Uterus (tissue), 4 donors: ENCODE results near the gene GAPDHS. TPM values are rescaled to one million over a fixed set of nuclear protein-coding genes. Genes with fewer than 3 reads are reported as not detected.

Experiments
- DNase-seq, 2 donors: peaks; one replicate each; pipeline ENCODE4 v3.0.0-alpha.2; 2019 to 2020
- H3K27ac ChIP-seq, 2 donors: fragments of 200-600 bp; sonication (generic); 1 replicate in 1 of 2; 2 replicates in 1 of 2; pipeline ENCODE4 v1.5.1; 2016 to 2018
- H3K27me3 ChIP-seq, 2 donors: fragments of 200-600 bp; sonication (generic); one replicate each; pipeline ENCODE4 v1.5.1; 2018 to 2019; ENCODE audit warnings: control low read depth in 1 of 2
- H3K36me3 ChIP-seq, 2 donors: fragments of 200-600 bp; sonication (generic); one replicate each; pipeline ENCODE4 v1.5.1; 2019; ENCODE audit warnings: control low read depth in 1 of 2
- H3K4me1 ChIP-seq, 2 donors: fragments of 200-600 bp; sonication (generic); one replicate each; pipeline ENCODE4 v1.5.1; 2018 to 2019; ENCODE audit warnings: control low read depth in 1 of 2
- H3K4me3 ChIP-seq, 2 donors: fragments of 200-600 bp; sonication (generic); 1 replicate in 1 of 2; 2 replicates in 1 of 2; pipeline ENCODE4 v1.5.1; 2018 to 2019; ENCODE audit warnings: mild to moderate bottlenecking in 1 of 2
- H3K9me3 ChIP-seq, 2 donors: fragments of 200-600 bp; sonication (generic); one replicate each; pipeline ENCODE4 v1.5.1; 2019; ENCODE audit warnings: control low read depth in 1 of 2
- CTCF ChIP-seq, 4 experiments: fragments of 200-600 bp in 2 of 4; fragments of 450-650 bp in 2 of 4; sonication (generic) in 2 of 4; IDR thresholded peaks; one replicate each; pipeline ENCODE4 v1.5.1; 2016 to 2019; ENCODE audit warnings: antibody characterized with exemption in 4 of 4, mild to moderate bottlenecking in 2 of 4, moderate library complexity in 1 of 4
- POLR2A ChIP-seq, 2 donors: fragments of 450-650 bp; IDR thresholded peaks; one replicate each; pipeline ENCODE4 v1.6.1; 2016; ENCODE audit warnings: antibody characterized with exemption in 2 of 2, mild to moderate bottlenecking in 1 of 2, moderate library complexity in 1 of 2
- intact Hi-C: fragments of 100-400 bp; cut with DNase I; formaldehyde crosslinking; loops from one replicate; pipeline ENCODE4 v1.15.1; 2023; ENCODE audit warnings: low total_unique reads
- total RNA-seq, 4 donors: library from RNA; depleted of rRNA in 3 of 4; stranded (reverse); fragments of >200 nt in 3 of 4; gene quantifications; one replicate each; pipeline versions ENCODE4 v1.1.0 to v1.2.4, GENCODE V29; 2014 to 2023
- donor health status: DM: yes; HTN: yes; CAD: no.

The GAPDHS gene
- total RNA-seq, 4 donors from 2014 or later: not detected

- Histone ChIP-seq H3K27me3 (peaks cover 11 to 15% of the 10 kb centered on the region in 2 donors), H3K4me1 (peaks cover 0 to 3% of the 10 kb centered on the region in 2 donors), H3K4me3 (no peak overlapping the region), H3K27ac (no peak overlapping the region), H3K36me3 (no peaks in the 10 kb centered on the region), H3K9me3 (no peaks in the 10 kb centered on the region)
- no peak for DNase-seq
- TF ChIP-seq POLR2A (IDR thresholded peaks at IDR 0.05): no peak
- no peak for TF ChIP-seq CTCF (IDR thresholded peaks at IDR 0.05)
- intact Hi-C loops: no loop called here
Observed at GRCh38 chr19:35559781-35560180, 26.5 kb downstream of the GAPDHS start.

GRCh38 chr19:35560271-35560670 is 27.0 kb downstream of the GAPDHS start:
- Histone ChIP-seq H3K4me3 (no peak overlapping the region), H3K27me3 (peaks cover 11 to 15% of the 10 kb centered on the region in 2 donors), H3K27ac (no peak overlapping the region), H3K9me3 (no peaks in the 10 kb centered on the region), H3K4me1 (peaks cover 0 to 3% of the 10 kb centered on the region in 2 donors), H3K36me3 (no peaks in the 10 kb centered on the region)
- intact Hi-C loops: no loop called here
- TF ChIP-seq POLR2A (IDR thresholded peaks at IDR 0.05): no peak
- TF ChIP-seq CTCF (IDR thresholded peaks at IDR 0.05): no peak
- no peak for DNase-seq

DNA sequence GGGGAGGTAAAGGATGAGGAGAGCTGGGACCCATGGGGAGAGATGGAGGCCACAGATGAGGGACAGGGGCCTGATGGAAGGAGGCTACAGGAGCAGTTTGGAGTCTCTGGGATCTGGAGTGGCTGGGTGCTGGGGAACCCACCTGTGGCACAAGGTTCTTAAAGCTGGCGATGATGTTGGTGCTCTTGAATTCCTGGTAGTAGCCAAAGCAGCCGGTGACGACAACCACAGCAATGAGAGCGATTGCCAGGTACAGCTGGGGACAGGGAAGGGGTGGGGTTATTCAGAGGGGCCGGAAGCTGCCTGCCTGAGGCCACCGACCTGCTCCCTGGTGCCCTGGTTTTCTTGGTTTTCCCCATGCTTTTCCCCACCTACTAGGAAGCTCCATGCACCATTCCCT is 27.4 kb downstream of the GAPDHS start:
- DNase-seq: no peak
- peaks cover 0 to 3% of the 10 kb centered on the region in 2 donors for H3K4me1 ChIP-seq
- H3K4me3 ChIP-seq: no peak overlapping the region
- TF ChIP-seq CTCF (IDR thresholded peaks at IDR 0.05) (no peak), POLR2A (IDR thresholded peaks at IDR 0.05) (no peak)
- no peak overlapping the region for H3K27ac ChIP-seq
- intact Hi-C loops: no loop called here
- H3K36me3 ChIP-seq: no peaks in the 10 kb centered on the region
- H3K27me3 ChIP-seq: peaks cover 11 to 15% of the 10 kb centered on the region in 2 donors
- H3K9me3 ChIP-seq: no peaks in the 10 kb centered on the region

DNA sequence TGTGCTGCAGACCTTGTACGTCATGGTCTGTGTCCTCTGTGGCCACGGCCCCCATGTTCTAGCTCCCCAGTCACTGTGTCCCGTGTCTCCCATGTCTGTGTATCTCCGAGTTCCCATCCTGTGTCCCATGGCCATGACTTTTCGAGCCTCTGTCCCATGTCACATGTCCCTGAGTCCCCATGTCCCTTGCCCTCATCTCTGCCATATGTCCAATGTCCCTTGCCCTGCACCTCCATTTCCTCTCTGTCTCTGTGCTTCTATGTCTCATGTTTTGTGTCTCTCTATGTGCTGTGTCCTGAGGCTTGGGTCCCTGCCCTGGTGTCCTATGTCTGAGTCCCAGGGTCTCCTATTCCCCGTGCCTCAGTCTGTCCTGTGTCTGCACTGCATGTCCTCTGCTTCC is 28.2 kb downstream of the GAPDHS start:
- H3K4me3 ChIP-seq: no peak overlapping the region
- H3K9me3 ChIP-seq: no peaks in the 10 kb centered on the region
- no peak for DNase-seq
- TF ChIP-seq CTCF (IDR thresholded peaks at IDR 0.05): no peak
- TF ChIP-seq POLR2A (IDR thresholded peaks at IDR 0.05): no peak
- H3K4me1 ChIP-seq: peaks cover 0 to 3% of the 10 kb centered on the region in 2 donors
- intact Hi-C loops: no loop called here
- no peaks in the 10 kb centered on the region for H3K36me3 ChIP-seq
- H3K27me3 ChIP-seq: peaks cover 11 to 15% of the 10 kb centered on the region in 2 donors
- H3K27ac ChIP-seq: no peak overlapping the region

GRCh38 chr19:35562336-35562735 is 29.1 kb downstream of the GAPDHS start:
- no peak for TF ChIP-seq CTCF (IDR thresholded peaks at IDR 0.05)
- no peak for TF ChIP-seq POLR2A (IDR thresholded peaks at IDR 0.05)
- Histone ChIP-seq H3K4me1 (peaks cover 0 to 3% of the 10 kb centered on the region in 2 donors), H3K36me3 (no peaks in the 10 kb centered on the region), H3K27me3 (peaks cover 11 to 15% of the 10 kb centered on the region in 2 donors), H3K9me3 (no peaks in the 10 kb centered on the region), H3K4me3 (no peak overlapping the region), H3K27ac (no peak overlapping the region)
- intact Hi-C loops: no loop called here
- DNase-seq: no peak
